ENCODE measurements around the gene PLCH1.

Gene PLCH1

GRCh38 chr3:155741101-155741500, 3.8 kb downstream of the PLCH1 start:
- H3K4me3 ChIP-seq (ENCODE audit: low read length), result no peak overlapping the region
- no peak for DNase-seq (ENCODE audit: low read depth)
- no peak for TF ChIP-seq CTCF (conservative IDR thresholded peaks at IDR 0.05; ENCODE audit: low read depth, low read length)

GRCh38 chr3:155739154-155739553, 5.7 kb downstream of the PLCH1 start:
- no peak for DNase-seq (ENCODE audit: low read depth)
- no peak overlapping the region for H3K4me3 ChIP-seq (ENCODE audit: low read length)
- TF ChIP-seq CTCF (conservative IDR thresholded peaks at IDR 0.05; ENCODE audit: low read depth, low read length), result no peak

GRCh38 chr3:155738580-155739076, 6.2 kb downstream of the PLCH1 start:
- TF ChIP-seq CTCF (conservative IDR thresholded peaks at IDR 0.05; ENCODE audit: low read depth, low read length), result no peak
- H3K4me3 ChIP-seq (ENCODE audit: low read length), result no peak overlapping the region
- DNase-seq (ENCODE audit: low read depth), result no peak

GRCh38 chr3:155737844-155738460, 6.9 kb downstream of the PLCH1 start:
- DNase-seq (ENCODE audit: low read depth), result no peak
- H3K4me3 ChIP-seq (ENCODE audit: low read length), result no peak overlapping the region
- TF ChIP-seq CTCF (conservative IDR thresholded peaks at IDR 0.05; ENCODE audit: low read depth, low read length), result no peak

- TF ChIP-seq CTCF (conservative IDR thresholded peaks at IDR 0.05; ENCODE audit: low read depth, low read length), result no peak
Observed at GRCh38 chr3:155736381-155736780, 8.5 kb downstream of the PLCH1 start.

GRCh38 chr3:155730843-155731242, 14.0 kb downstream of the PLCH1 start:
- TF ChIP-seq CTCF (conservative IDR thresholded peaks at IDR 0.05; ENCODE audit: low read depth, low read length), result no peak
- no peak for DNase-seq (ENCODE audit: low read depth)
- no peak overlapping the region for H3K4me3 ChIP-seq (ENCODE audit: low read length)

More at GRCh38 chr3:155736381-155736780, 8.5 kb downstream of the PLCH1 start:
- no peak overlapping the region for H3K4me3 ChIP-seq (ENCODE audit: low read length)
- no peak for DNase-seq (ENCODE audit: low read depth)

GRCh38 chr3:155727836-155728235, 17.0 kb downstream of the PLCH1 start:
- no peak overlapping the region for H3K4me3 ChIP-seq (ENCODE audit: low read length)
- no peak for DNase-seq (ENCODE audit: low read depth)

More at GRCh38 chr3:155727836-155728235, 17.0 kb downstream of the PLCH1 start:
- TF ChIP-seq CTCF (conservative IDR thresholded peaks at IDR 0.05; ENCODE audit: low read depth, low read length), result no peak
